Fibroblast of lung (primary cell): ENCODE data around the gene MAS1.

ENCODE experiments used
- EZH2 ChIP-seq: IDR thresholded peaks from 2 replicates; pipeline ENCODE4 v1.5.1; 2012; ENCODE audit warnings: low read length, control low read depth, mild to moderate bottlenecking; ENCODE audit errors: missing control alignments
- TF ChIP-seq, protein P1 (sequence below), 2 donors: IDR thresholded peaks in 1 of 2; conservative IDR thresholded peaks in 1 of 2; 1 replicate in 1 of 2; 2 replicates in 1 of 2; pipeline ENCODE4 v1.5.1; 2011 to 2012; ENCODE audit warnings: low read length in 2 of 2, control low read depth in 1 of 2, inconsistent platforms in 1 of 2, low read depth in 1 of 2, mild to moderate bottlenecking in 1 of 2

- TF ChIP-seq, protein P1, sequence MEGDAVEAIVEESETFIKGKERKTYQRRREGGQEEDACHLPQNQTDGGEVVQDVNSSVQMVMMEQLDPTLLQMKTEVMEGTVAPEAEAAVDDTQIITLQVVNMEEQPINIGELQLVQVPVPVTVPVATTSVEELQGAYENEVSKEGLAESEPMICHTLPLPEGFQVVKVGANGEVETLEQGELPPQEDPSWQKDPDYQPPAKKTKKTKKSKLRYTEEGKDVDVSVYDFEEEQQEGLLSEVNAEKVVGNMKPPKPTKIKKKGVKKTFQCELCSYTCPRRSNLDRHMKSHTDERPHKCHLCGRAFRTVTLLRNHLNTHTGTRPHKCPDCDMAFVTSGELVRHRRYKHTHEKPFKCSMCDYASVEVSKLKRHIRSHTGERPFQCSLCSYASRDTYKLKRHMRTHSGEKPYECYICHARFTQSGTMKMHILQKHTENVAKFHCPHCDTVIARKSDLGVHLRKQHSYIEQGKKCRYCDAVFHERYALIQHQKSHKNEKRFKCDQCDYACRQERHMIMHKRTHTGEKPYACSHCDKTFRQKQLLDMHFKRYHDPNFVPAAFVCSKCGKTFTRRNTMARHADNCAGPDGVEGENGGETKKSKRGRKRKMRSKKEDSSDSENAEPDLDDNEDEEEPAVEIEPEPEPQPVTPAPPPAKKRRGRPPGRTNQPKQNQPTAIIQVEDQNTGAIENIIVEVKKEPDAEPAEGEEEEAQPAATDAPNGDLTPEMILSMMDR (conservative IDR thresholded peaks at IDR 0.05 in 1 of 2, IDR thresholded peaks at IDR 0.05 in 1 of 2; ENCODE audit: low read depth in 1 of 2, low read length in 2 of 2): no peak
- no peak for TF ChIP-seq EZH2
These were observed 13.5 kb upstream of the MAS1 start for GRCh38 chr6:159877256-159877808.
